ENCODE data around the gene PRKCD. TPM values are rescaled to one million over a fixed set of nuclear protein-coding genes. Genes with fewer than 3 reads are reported as not detected.

The PRKCD gene
- total and polyA plus RNA-seq, 2 of the 4 experiments (the other 2 are of a cell fraction), result 4.3 to 19.0 TPM

- TF ChIP-seq NFE2L2 (IDR thresholded peaks at IDR 0.05; ENCODE audit: low read depth, low read length) (no peak), MXI1 (IDR thresholded peaks at IDR 0.05; ENCODE audit: borderline replicate concordance, low read depth, low read length) (no peak), USF2 (IDR thresholded peaks at IDR 0.05; ENCODE audit: low read depth, low read length) (no peak), RFX5 (IDR thresholded peaks at IDR 0.05; ENCODE audit: low read depth, low read length) (no peak), CHD1 (IDR thresholded peaks at IDR 0.05; ENCODE audit: low read depth, low read length) (no peak), FOS (IDR thresholded peaks at IDR 0.05; ENCODE audit: low read depth, low read length) (no peak)
Measured at GRCh38 chr3:53202331-53203015, 41.5 kb downstream of the PRKCD start (continued).

Measured in IMR-90 (cell line).